Osteocyte (in vitro differentiated cells): ENCODE measurements around the gene ECM2. TPM values are rescaled to one million over a fixed set of nuclear protein-coding genes. Genes with fewer than 3 reads are reported as not detected.

Source experiments
- DNase-seq: peaks from one replicate; pipeline ENCODE4 v3.0.0; 2021; ENCODE audit warnings: mixed read lengths; ENCODE audit not compliant: unreplicated experiment; ENCODE audit errors: extremely low spot score
- H3K27ac Mint-ChIP-seq: one replicate; pipeline ENCODE4 v1.8.0; 2021; ENCODE audit warnings: mild to moderate bottlenecking, mixed read lengths; ENCODE audit not compliant: unreplicated experiment
- H3K27me3 Mint-ChIP-seq: one replicate; pipeline ENCODE4 v1.8.0; 2021; ENCODE audit warnings: mixed read lengths; ENCODE audit not compliant: unreplicated experiment
- H3K36me3 Mint-ChIP-seq: one replicate; pipeline ENCODE4 v1.8.0; 2021; ENCODE audit warnings: mixed read lengths; ENCODE audit not compliant: unreplicated experiment
- H3K4me1 Mint-ChIP-seq: one replicate; pipeline ENCODE4 v1.8.0; 2021; ENCODE audit warnings: mixed read lengths; ENCODE audit not compliant: unreplicated experiment
- H3K4me3 Mint-ChIP-seq: one replicate; pipeline ENCODE4 v1.8.0; 2021; ENCODE audit warnings: mild to moderate bottlenecking, moderate library complexity, mixed read lengths; ENCODE audit not compliant: unreplicated experiment
- H3K9me3 Mint-ChIP-seq: one replicate; pipeline ENCODE4 v1.8.0; 2021; ENCODE audit warnings: mixed read lengths; ENCODE audit not compliant: unreplicated experiment
- microRNA-seq: library from miRNA; unstranded; fragments of <30 nt; microRNA quantifications from one replicate; pipeline ENCODE4 v1.1.0, GENCODE V29; 2020; ENCODE audit not compliant: unreplicated experiment
- total RNA-seq: library from RNA; stranded (reverse); gene quantifications from 2 replicates; pipeline ENCODE4 v1.2.1, GENCODE V29; 2021
- TF ChIP-seq, protein P1 (sequence below): fragments of 200-600 bp; sonication (generic); IDR thresholded peaks from 2 replicates; pipeline ENCODE4 v1.5.0; 2021; ENCODE audit warnings: antibody characterized with exemption, mild to moderate bottlenecking, moderate library complexity

Gene ECM2
- total RNA-seq, 1 donor from 2014 or later: 53.3 TPM

GRCh38 chr9:92463387-92463786 is 72.4 kb downstream of the ECM2 start:
- H3K9me3 Mint-ChIP-seq: no peaks in the 10 kb centered on the region
- DNase-seq: no peak
- peaks cover 40% of the 10 kb centered on the region for H3K36me3 Mint-ChIP-seq
- TF ChIP-seq, protein P1, sequence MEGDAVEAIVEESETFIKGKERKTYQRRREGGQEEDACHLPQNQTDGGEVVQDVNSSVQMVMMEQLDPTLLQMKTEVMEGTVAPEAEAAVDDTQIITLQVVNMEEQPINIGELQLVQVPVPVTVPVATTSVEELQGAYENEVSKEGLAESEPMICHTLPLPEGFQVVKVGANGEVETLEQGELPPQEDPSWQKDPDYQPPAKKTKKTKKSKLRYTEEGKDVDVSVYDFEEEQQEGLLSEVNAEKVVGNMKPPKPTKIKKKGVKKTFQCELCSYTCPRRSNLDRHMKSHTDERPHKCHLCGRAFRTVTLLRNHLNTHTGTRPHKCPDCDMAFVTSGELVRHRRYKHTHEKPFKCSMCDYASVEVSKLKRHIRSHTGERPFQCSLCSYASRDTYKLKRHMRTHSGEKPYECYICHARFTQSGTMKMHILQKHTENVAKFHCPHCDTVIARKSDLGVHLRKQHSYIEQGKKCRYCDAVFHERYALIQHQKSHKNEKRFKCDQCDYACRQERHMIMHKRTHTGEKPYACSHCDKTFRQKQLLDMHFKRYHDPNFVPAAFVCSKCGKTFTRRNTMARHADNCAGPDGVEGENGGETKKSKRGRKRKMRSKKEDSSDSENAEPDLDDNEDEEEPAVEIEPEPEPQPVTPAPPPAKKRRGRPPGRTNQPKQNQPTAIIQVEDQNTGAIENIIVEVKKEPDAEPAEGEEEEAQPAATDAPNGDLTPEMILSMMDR: no peak
- no peaks in the 10 kb centered on the region for H3K27me3 Mint-ChIP-seq
- peaks cover 11% of the 10 kb centered on the region for H3K4me1 Mint-ChIP-seq
- H3K4me3 Mint-ChIP-seq: no peak overlapping the region
- H3K27ac Mint-ChIP-seq: no peak overlapping the region

GRCh38 chr9:92457576-92457975 is 78.2 kb downstream of the ECM2 start:
- Mint-ChIP-seq H3K27me3 (no peaks in the 10 kb centered on the region), H3K27ac (no peak overlapping the region), H3K9me3 (no peaks in the 10 kb centered on the region), H3K4me3 (no peak overlapping the region), H3K36me3 (peaks cover 16% of the 10 kb centered on the region), H3K4me1 (no peaks in the 10 kb centered on the region)
- no peak for DNase-seq
- TF ChIP-seq, protein P1: no peak

- H3K27ac Mint-ChIP-seq: no peak overlapping the region
- peaks cover 6% of the 10 kb centered on the region for H3K36me3 Mint-ChIP-seq
- H3K4me1 Mint-ChIP-seq: no peaks in the 10 kb centered on the region
- no peaks in the 10 kb centered on the region for H3K27me3 Mint-ChIP-seq
- no peaks in the 10 kb centered on the region for H3K9me3 Mint-ChIP-seq
- TF ChIP-seq, protein P1: peak; percentile 24
- DNase-seq: no peak
- H3K4me3 Mint-ChIP-seq: no peak overlapping the region
Measured at GRCh38 chr9:92455217-92455616, 80.6 kb downstream of the ECM2 start.

DNA sequence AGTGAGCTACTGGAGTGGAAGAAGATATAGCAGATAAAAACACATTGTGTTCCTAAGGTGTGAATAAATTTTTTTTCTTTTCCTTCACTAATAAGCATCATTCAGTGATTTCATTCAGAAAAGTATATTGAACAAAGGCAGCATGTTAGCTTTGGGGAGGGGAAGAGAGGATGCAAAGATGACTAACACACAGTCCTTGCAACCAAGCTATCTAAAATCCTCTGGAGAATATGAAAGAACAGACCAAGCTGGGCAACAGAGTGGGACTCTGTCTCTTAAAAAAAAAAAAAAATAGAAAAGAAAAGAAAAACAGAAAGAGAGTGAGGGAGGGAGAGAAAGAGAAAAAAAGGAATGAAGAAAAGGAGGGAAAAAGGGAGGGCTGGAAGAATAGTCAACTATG is 89.3 kb downstream of the ECM2 start:
- Mint-ChIP-seq H3K4me1 (peaks cover 11% of the 10 kb centered on the region), H3K27ac (peak overlapping the region; percentile 29), H3K27me3 (no peaks in the 10 kb centered on the region), H3K9me3 (no peaks in the 10 kb centered on the region), H3K36me3 (no peaks in the 10 kb centered on the region), H3K4me3 (no peak overlapping the region)
- no peak for DNase-seq
- TF ChIP-seq, protein P1: no peak

Small RNA genes within 50 kb of the gene (microRNA-seq; reads per million reads assigned to microRNA genes)
- gene MIR4670: not detected

Other genes with a start within 250 kb of the ECM2 start
- 212 and 231 TPM in 2 replicates for gene IARS1, start 242.3 kb downstream of the ECM2 start, total RNA-seq
- gene NOL8, start 210.6 kb downstream of the ECM2 start, total RNA-seq: 36.8 and 37.2 TPM in 2 replicates
- gene CENPP, start 210.0 kb downstream of the ECM2 start, total RNA-seq: 11.6 and 13.1 TPM in 2 replicates
- 3.9 and 5.5 TPM in 2 replicates for gene OGN, start 131.4 kb downstream of the ECM2 start, total RNA-seq
- 27.2 and 31.1 TPM in 2 replicates for gene OMD, start 111.5 kb downstream of the ECM2 start, total RNA-seq
- 116 and 129 TPM in 2 replicates for gene ASPN, start 53.5 kb downstream of the ECM2 start, total RNA-seq
- gene IPPK, start 134.1 kb upstream of the ECM2 start, total RNA-seq: 6.4 and 7.4 TPM in 2 replicates
- gene BICD2, start 228.8 kb upstream of the ECM2 start, total RNA-seq: 34.8 and 35.4 TPM in 2 replicates